NAMALWA (cell line): ENCODE results near the gene STXBP6.

ENCODE experiments used
- DNase-seq: peaks from one replicate; pipeline ENCODE4 v3.0.0-alpha.2; 2015; ENCODE audit warnings: low spot score

Gene STXBP6

DNA sequence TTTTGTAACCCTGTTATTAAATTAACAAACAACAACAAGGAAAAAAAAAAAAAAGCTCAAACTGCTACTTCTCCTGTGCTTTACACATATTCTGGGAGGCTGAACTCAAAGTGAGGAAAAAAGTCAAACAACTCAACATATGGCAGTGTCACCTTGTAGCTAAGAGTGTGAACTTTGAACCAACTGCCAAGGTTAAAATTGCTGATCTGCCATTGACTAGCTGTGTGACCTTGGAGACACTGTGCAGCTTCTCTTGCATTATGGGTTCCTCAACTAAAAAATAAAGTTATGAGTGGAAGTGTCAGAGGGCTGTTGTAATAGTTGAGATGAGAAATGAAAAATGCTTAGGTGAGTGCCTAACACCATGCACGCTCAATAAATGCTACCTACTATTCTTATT lies 34.2 kb downstream of the STXBP6 start:
- DNase-seq, result no peak

DNA sequence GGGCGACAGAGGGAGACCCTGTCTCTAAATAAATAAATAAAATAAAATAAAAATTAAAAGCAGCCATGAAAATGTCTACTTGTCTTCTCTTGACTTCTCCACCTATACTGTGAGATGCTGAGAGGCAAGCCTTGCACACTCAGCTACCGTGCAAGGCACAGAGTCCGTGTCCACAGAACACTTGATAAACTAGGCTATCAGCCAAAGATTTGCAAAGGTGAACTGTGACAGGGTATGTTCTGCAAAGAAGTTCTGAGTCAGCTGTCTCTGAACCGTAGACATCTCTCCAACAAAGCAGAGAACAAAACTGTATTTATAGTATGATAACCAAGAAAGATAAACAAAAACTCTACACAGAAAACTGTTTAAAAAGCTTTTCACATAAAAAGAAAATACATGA lies 35.5 kb downstream of the STXBP6 start:
- no peak for DNase-seq

- no peak for DNase-seq
Observed at GRCh38 chr14:25011095-25011494, 38.9 kb downstream of the STXBP6 start.

GRCh38 chr14:25010471-25010870 lies 39.5 kb downstream of the STXBP6 start:
- DNase-seq, result no peak

DNA sequence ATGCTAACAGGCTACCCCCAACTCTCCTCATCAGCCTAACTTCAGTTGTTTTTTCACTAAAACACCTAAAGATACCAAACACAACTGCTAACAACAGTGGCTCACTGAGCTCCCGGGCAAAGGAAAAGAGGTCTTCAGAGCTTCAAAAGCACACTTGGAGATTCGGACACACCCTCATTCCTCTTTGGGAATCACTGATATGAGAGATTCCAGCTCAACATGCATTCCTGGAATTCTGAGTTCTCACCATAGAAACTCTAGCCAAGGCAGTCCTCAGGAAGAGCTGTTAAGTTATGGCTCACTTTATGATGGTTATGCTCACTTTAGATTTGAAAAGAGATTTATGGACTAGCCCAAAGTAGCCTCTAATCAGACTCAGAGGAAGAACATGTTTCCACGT lies 40.1 kb downstream of the STXBP6 start:
- DNase-seq, result no peak

DNA sequence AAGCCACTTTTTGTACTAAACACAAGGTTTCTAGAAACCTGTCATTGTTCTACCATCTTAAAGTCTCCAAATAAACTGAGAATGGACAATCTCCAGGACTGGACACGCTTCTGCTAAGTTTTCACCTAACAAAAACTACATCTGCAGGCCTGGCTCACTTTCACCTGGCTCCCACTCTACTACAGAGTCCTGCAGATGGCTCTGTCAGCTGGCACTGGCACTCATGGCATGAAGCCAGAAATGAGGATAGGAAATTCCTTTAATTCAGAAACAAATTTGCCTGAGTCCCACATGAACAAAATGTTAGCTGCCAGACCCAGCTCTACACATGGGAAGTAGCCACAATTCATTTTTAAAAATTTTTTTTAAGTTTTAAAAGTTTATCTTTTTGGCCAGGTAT lies 42.1 kb downstream of the STXBP6 start:
- DNase-seq, result no peak

DNA sequence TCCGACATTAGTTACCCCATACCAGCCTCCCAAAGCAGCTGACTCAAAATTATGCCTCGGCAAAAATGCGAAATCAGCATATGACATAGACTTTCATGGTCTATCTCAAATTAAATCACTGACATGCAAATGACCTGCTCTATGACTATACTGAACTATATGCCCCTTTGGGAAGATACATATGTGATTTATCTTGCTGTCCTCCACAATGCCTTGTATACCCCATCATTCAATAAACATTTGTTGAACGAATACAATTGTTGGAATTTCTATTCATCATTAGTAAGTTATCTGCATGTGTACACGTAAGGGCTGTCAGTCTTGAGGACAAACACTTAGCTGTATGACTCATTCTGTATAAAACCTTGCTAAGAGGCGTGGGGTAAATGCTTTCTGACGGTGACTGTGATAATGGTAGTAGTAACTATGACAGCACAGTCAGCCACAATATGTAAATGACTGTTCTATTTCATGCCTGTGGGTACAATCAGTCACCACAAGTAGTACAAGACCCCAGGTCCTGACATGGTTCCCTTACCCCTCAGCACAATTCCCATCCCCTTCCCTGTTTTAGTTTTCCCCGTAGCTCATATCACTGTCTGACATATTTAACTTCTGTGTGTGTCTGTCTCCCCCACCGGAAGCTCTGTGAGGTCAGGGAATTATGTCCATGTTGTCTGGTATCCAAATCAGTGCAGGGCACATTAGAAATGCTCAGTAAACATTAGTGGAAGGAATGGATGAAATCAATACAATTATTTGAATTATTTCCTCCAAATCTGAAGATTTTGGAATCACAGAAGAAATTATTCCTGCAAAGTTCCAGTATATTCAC lies 42.8 kb downstream of the STXBP6 start:
- no peak for DNase-seq

- DNase-seq, result no peak
Observed at GRCh38 chr14:25006031-25006430, 43.9 kb downstream of the STXBP6 start.

GRCh38 chr14:25004389-25004809 lies 45.5 kb downstream of the STXBP6 start:
- no peak for DNase-seq

DNA sequence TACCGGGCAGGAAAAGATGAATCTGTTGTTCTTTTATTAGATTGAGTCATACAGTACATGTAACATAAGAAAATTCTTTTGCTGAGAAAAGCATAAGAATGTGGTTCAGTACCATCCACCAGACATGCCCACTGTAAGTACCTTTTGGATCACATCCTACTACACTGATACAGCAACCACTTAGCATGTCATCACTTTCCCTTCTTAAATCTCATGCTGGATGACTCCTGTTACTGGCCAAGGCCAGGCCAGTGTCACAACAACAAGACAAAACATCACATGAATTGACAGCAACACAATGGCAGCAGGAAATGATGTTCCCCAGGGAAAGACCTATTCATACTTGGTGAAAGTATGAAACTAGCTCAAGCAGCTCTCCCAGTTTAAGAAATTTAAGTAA lies 46.4 kb downstream of the STXBP6 start:
- no peak for DNase-seq

DNA sequence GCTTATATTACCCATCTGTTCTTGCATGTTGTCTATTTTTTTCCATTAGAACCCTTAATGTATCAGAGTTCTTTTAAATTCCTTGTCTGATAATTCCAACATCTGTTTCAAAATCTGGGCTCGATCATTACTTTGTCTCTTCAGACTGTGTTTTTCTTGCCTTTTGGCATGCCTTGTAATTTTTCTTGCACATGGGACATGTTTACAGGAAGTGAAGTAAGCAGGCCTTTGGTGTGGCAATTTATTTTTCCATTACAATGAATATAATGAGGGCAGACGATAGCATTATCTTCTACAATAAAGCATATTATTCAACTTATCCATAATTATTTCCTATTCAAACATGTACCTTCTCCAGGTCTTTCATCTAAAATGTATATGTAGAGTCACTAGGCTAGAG lies 48.3 kb downstream of the STXBP6 start:
- DNase-seq, result no peak

DNA sequence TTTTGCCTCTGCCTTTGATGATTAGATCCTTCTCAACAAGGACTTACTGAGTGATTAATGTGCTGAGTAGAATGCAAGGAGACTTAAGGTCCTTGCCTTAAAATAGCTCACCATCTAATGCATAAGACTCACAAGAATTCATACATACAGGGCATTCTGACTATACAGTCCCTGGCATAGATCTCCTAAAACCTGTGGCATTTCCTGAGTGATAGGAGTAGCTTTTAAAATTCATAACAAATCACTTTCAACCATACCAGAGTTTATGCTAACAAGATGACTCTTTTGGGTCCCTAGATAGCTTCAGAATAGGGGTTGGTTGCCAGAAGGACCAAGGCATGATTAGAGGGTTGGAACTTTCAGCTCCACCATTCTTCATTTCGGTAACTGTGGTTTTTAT lies 48.8 kb downstream of the STXBP6 start:
- DNase-seq, result no peak

DNA sequence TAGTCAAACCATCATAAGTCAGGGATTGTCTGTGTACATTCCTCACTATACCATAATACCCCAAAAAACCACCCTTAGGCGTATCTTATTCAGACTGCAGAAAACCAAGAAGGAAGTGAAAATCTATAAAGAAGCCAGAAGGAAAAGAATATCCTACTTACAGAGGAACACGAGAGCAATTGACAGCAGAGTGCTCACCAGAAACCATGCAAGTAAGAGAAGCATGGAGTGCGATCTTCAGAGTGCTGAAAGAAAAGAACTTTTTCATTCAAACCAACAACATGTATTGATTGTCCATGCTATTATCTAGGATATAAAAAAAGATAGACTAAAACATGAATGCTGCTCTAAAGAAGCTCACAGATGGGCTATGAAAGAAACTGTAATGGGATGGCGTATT lies 50.8 kb downstream of the STXBP6 start:
- DNase-seq, result no peak

DNA sequence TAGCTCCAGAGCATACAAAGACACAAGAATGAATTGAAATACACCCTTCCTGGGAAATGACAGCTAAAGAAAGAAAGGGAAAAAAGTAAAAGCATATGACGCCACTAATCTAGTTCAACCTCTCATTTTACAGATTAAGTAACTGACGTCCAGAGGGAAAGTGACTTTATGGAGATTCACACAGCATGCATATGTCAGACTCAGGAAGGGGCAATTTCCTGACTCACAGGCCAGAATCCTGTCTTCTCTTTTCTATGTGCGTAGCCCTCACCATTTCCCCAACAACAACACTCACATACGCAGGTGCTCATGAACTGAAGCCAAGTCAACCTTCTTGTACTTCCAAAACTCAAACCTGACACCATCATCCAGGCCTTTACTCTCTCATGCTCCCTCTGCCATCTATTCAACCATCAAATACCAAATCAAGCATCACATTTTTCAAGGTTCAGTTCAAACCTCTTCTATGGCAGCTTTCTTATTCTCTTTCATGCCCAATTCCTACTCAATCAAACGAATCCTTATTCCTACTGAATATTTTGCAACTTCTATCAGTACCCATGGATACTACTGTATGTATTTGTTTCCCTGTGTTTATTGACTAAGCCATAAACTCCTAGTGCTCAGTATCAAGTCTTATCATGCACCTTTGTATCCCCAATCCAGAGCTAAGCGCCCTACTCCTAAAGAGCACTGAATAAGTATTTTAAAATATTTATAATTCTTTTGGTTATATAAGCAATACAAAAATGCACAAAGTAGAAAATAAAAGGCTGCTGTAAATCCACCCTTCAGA lies 52.8 kb downstream of the STXBP6 start:
- no peak for DNase-seq

DNA sequence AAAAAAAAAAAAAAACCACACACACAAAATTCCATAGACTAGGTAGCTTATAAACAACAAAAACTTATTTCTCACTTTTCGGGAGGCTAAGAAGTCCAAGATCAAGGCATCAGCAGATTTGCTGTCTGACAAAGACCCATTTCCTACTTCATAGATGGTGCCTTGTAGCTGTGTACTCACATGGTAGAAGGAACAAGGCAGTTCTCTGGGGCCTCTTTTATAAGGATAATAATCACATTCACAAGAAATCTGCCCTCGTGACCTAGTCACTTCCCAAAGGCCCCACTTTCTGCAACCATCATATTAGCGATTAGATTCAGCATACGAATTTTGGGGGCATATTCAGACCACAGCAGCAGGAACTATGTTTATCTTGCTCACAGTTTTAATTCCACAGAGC lies 54.9 kb downstream of the STXBP6 start:
- DNase-seq, result no peak

- no peak for DNase-seq
Observed at GRCh38 chr14:24993631-24994030, 56.3 kb downstream of the STXBP6 start.

GRCh38 chr14:24992624-24993360 lies 57.2 kb downstream of the STXBP6 start:
- DNase-seq, result no peak

- DNase-seq, result no peak
Observed at GRCh38 chr14:24991821-24992220, 58.1 kb downstream of the STXBP6 start.

- DNase-seq, result no peak
Observed at GRCh38 chr14:24991288-24991687, 58.7 kb downstream of the STXBP6 start.

GRCh38 chr14:24990773-24991172 lies 59.2 kb downstream of the STXBP6 start:
- no peak for DNase-seq

DNA sequence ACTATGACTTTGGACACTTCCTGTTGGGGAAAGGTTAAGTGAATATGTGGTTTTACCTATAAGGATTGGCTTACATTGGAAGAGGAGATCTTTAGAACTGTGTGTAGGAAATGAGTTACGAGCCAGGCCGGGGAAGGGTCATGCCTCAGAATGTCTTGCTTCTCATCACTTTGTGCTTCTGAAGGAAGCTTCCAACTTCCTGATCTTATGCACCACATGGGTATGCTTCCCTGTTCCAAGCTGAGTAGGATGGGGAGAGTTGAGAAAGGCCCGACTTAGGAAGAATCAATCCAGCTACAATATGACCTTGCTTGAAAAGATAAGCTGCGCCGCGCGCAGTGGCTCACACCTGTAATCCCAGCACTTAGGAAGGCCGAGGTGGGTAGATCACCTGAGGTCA lies 59.9 kb downstream of the STXBP6 start:
- no peak for DNase-seq

DNA sequence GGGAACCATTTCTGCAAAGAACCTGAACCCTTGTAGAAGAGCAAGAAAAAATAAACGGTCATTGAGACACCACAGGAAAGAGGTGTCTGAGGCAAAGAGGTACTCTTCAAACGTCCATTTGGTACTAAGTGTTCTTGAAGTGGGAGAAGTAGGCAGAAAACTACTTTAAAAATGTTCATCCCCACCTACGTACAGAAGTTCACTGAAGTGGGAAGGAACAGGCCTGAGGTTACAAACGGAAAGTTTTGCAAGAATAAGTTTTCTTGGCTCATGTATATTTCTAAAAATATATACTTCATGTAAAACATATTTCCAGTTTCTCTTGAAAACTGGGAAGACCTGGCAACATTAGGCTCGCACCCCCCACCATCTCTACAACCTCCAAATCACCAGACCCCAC lies 61.2 kb downstream of the STXBP6 start:
- no peak for DNase-seq
